Activated T-cell treated with anti-CD3 and anti-CD28 coated beads for 24 hours (primary cell): Measurements from ENCODE around the gene TANK.

ENCODE experiments used
- DNase-seq: peaks from one replicate; pipeline ENCODE4 v3.0.0-alpha.2; 2020; ENCODE audit warnings: low read depth

The TANK gene

DNA sequence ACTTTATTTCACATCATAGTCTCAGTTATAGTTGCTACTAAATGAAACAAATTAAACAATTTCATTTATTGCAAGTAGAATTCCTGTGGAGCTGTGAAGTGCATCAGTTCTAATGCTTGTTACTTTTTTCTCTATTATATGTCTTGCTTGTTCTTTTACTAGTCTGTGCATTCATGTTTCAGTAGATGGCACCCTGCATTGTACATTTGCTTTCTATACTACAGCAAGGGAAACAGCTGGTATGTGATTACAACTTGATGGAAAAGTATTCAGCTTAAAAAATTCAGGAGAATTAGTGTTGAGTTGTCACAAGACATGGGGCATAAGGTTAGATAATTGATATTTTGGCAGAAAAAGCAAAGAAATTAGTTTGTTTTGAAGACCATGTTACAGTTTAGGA, 72.3 kb downstream of the TANK start:
- no peak for DNase-seq

GRCh38 chr2:161233858-161234431, 73.7 kb downstream of the TANK start:
- no peak for DNase-seq

- no peak for DNase-seq
These were observed 74.4 kb downstream of the TANK start for GRCh38 chr2:161234627-161235026.

GRCh38 chr2:161237392-161238264, 77.4 kb downstream of the TANK start:
- peak; percentile 26 for DNase-seq

DNA sequence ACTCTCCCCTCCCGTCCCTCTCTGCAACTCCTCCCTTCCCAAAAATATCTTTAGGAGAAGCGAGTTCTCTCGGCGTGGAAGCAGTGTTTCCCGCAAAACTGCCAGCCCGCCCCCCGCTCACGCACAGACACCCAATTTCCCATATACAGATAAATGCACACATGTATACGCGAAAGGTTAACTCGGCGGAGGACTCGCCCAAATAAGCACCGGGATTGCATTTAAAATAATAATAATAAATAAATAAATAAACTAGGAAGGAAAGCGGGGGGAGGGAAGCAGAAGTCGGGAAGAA, 78.0 kb downstream of the TANK start:
- DNase-seq: no peak

DNA sequence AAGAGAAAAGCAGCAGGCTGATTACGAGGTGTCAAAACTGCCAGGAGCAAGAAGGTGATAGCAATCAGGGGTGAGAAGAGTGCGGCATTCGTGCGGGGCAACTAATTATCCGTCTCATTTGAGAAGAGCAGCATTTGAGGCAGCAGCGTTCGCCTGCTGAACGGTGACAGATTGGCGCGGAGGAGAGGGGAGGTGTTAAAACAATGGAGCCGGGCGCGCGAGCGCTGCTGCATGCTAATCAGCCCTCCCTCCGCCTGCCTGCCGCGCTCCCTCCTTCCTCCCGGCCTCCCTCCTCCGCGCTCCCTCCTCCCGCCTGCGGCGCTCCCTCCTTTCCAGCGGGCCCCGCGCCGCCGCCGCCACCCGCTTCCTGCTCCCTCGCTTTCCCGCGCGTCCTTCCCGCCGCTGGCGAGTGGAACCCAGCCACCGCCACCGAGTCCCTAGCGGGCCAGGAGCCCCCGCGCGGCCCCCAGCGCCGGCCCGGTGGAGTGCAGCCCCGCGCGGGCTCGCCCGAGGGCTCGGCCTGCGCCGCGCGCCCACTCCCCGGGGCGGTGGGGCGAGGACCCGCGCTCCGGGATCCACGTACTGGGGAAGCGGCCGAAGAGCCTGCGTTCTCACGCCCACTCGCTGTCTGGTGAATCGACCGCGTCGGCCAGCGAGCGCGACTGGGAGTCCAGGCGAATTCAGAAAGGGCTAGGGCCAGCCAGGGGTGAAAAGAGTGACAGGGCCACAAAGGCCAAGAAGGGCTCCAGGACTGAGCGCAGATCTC, 78.5 kb downstream of the TANK start:
- DNase-seq: peak; percentile 44

- DNase-seq: no peak
These were observed 79.3 kb downstream of the TANK start for GRCh38 chr2:161239326-161240109.

- no peak for DNase-seq
These were observed 81.7 kb downstream of the TANK start for GRCh38 chr2:161241894-161242293.

DNA sequence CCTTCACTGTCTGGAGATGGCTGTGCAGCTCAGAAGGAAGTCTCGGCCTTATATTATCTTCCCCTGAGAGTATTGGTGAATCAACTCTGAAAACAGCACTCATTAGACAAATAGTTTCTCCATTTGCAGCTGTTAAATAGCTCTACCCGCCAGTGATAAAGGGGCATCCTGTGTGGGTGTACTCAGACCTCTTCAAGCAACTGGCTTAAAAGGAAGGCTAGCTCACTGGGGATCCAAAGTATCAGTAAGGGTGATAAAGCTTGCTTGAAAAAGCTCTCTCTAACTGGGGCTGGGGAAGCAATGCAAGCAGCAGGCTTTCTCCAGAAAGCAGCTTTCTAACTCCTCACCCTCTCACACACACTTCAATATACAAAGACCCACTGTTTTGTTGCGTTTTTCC, 83.1 kb downstream of the TANK start:
- no peak for DNase-seq

GRCh38 chr2:161243905-161244304, 83.7 kb downstream of the TANK start:
- no peak for DNase-seq

DNA sequence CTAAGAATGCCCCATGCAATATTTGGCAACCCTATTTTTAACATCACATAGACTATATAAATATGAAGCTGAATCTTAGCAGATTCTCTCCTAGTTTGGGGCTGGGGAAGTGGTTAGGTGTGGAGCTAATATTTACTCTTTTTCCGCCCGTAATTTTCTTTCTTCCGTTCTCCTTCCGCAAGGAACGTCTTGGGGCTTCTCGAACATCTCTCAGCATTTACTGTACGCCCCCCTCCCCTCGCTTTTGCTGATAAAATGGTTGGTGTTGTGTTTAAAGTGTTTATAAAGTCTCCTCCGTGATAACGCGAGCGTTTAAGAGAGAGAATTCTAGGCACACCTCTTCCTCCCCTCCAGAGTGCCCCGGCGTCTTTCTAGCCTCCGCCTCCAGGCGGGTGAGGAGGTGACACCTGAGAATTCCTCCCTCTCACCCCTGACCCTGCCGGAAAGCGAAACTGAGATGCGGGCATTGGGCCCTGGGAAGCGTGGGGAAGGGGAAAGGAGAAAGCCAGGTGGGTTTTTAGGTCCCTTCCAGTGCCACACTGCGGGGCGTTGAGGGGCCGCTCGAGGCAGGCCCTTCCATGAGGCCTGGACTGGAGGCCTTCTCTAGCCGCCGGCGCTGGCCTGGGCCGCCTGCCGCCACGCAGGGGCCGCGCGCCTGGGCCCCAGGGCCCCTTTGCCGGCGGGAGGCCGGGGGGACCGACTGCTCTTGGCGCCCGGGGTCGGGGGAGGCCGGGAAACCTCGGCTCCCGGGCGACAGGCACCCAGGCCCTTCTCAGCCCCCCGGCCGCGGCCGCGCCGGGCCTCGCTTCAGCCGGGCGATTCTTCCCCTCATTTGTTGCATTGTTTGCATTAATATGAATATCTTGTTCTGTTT, 84.4 kb downstream of the TANK start:
- peak; percentile 43 for DNase-seq

- no peak for DNase-seq
These were observed 85.0 kb downstream of the TANK start for GRCh38 chr2:161245261-161245553.

DNA sequence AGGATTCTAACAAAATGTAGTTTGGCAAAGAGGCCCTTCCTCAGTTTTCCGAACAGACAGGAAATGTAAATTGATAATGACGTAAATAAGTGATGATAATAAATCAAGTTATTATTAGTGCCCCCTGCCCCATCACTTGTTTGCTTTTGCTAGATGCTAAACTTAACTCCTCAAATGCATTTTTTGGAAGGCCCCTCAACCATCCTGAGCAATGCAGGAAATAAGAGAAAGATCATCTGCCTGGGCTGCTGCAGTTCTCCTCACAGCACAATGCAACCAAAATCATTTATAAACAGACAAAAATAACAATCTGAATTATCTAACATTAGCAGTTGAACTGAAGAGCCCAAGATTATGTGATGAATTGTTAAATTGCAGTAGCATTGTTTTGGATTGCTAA, 85.4 kb downstream of the TANK start:
- no peak for DNase-seq

DNA sequence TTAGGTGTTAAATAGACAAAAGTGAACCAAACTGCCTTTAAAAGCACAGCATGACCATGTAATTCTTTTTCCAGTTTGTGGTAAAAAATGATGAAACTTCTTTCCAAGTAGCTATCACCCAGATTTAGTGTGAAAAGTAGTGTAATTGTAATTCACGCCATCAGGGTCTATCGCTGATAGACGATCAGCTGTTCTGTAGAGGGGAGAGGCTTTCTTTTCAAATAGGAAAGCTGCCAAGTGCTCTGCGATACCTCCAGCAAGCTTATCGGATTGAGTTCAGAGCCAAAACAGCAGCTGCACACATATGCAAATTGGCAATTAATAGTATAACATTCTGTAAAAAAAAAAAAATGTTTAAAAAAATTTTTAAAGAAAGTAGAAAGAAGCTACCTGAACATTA, 86.1 kb downstream of the TANK start:
- no peak for DNase-seq

DNA sequence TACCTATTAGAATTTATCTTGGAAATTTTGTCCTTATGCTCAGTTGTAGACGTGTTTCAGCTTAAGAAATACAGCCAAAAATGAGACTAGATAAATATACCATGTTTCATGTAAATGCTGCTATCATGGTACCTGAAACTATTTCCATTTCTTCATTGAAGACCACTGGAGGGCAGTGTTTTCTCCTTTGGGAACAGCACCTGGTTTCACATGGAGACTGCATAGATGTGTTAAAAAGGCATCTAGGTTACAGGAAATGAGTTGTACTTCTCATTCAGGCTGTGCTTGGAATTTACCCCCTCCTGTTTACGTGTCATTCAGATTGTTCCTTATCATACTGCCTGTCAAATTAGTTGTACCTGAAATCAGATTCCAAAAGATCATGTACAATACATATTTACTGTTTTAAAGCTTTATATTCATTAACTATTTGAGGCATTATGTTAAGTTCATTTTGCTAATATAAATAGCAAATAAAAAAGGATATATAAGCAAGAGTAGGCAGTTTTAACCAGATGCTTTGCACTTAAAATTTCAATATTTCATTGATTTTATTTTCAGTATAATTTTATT, 90.7 kb downstream of the TANK start:
- no peak for DNase-seq

DNA sequence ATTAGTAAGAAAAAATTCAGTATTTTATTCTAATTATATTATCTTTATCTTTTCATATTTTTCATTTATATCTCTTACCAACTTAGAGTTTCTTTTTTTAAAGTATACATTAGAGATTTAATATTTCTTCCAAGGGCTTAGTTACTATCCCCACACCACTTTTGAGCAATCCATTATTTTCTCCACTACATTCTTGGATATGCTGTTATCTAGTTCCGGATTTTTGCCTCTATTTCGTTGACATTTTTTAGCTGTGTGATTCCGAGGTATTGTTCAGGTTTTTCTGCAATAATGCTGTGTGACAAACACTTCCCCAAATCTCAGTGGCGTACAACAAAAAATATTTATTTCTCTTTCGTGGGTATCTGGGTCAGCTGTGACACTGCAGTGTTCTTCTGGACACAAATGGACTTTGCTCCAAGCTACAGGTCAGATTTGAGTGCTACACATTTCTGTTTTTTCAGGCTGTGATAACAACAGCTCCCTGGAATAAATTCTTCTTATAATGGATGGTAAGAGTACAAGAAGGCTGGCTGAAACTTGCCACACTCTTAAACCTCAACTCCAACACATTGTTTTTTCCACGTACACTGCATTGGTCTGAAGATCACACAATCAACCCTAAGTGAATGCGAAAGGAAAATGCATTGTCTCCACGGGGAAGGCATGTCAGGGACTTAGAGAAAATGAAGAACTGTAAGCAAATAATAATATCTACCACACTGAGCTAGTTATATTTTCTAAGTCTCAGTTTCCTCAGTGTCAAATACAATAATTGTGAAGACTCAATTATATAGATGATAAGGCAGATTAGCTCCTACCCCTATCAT, 97.1 kb downstream of the TANK start:
- DNase-seq: no peak

- DNase-seq: no peak
These were observed 105.6 kb downstream of the TANK start for GRCh38 chr2:161265874-161266273.

- no peak for DNase-seq
These were observed 108.9 kb downstream of the TANK start for GRCh38 chr2:161269111-161269510.

DNA sequence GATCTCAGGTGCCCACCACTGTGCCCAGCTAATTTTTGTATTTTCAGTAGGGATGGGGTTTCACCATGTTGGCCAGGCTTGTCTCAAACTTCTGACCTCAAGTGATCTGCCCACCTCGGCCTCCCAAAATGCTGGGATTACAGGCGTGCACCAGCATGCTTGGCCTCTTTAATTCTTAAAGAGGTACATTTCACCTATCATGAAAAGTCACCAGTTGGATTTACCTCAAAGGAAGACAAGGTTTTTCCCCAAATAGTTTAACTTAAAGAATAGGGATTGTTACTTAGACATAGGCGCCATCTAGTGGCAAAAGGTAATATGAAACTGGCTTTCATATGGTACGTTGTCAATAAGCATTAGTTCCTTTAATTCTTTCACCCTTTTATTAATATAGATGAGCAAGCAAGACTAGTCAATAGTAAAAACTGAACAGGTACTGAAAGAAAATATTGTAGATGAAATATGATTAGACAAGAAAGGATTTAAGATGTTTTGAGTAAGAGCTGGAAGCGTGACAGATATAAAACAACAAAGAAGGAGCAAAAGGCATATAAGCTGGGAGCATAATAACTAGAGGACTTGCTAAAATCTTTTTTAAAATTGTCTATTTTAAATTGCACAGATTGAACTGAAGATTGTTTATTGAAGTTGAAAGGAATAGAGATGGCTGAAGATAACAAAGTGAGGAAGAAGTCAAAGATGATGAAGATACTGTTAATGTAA, 113.0 kb downstream of the TANK start:
- peak; percentile 11 for DNase-seq
